ENCODE measurements around the gene CAPG. TPM values are rescaled to one million over a fixed set of nuclear protein-coding genes. Genes with fewer than 3 reads are reported as not detected.
"Not testable (repeated sequence)": the region's sequence is repeated elsewhere in the genome, so short reads cannot be mapped to it uniquely, and the experiment has no call there.

The CAPG gene
- total RNA-seq, 2 experiments from 2014 or later, result 299 to 387 TPM

- H3K27ac Mint-ChIP-seq; H3K36me3 Mint-ChIP-seq (ENCODE audit: low read depth); H3K9me3 Mint-ChIP-seq; H3K27me3 Mint-ChIP-seq; DNase-seq: not testable (repeated sequence)
- Mint-ChIP-seq H3K4me1 (peaks cover 63% of the 10 kb centered on the region), H3K4me3 (peak overlapping the region; percentile 82)
- ChIA-PET CTCF (interaction anchor here (0.5 to 2.8 kb wide), 12 partner anchors 8 to 148 kb away, joined by 3 to 11 read pairs (median 4); no protein-coding TSS in a partner anchor), POLR2A (interaction anchor here (0.7 kb wide), 1 partner anchor 1027 kb away, joined by 4 read pairs; the partner anchor contains the start of gene KDM3A)
Measured at GRCh38 chr2:85414421-85414759, 4.2 kb upstream of the CAPG start.

- ChIA-PET CTCF (interaction anchor here (0.5 to 2.8 kb wide), 15 partner anchors 8 to 454 kb away, joined by 3 to 11 read pairs (median 4); no protein-coding TSS in a partner anchor), POLR2A (interaction anchor here (0.7 kb wide), 1 partner anchor 1027 kb away, joined by 4 read pairs; the partner anchor contains the start of gene KDM3A)
- peak overlapping the region; percentile 86 for H3K27ac Mint-ChIP-seq
- H3K4me1 Mint-ChIP-seq, result peaks cover 63% of the 10 kb centered on the region
- peaks cover 2% of the 10 kb centered on the region for H3K27me3 Mint-ChIP-seq
- H3K4me3 Mint-ChIP-seq, result peak overlapping the region; percentile 82
- peak; percentile 41 for DNase-seq
- H3K36me3 Mint-ChIP-seq (ENCODE audit: low read depth), result peaks cover 2% of the 10 kb centered on the region
- no peaks in the 10 kb centered on the region for H3K9me3 Mint-ChIP-seq
Measured at GRCh38 chr2:85413592-85414420, 3.6 kb upstream of the CAPG start.

- CTCF ChIA-PET, result interaction anchor here (0.6 to 1.3 kb wide), 2 partner anchors 17 to 141 kb away, joined by 3 to 4 read pairs; no protein-coding TSS in a partner anchor
- Mint-ChIP-seq H3K9me3 (no peaks in the 10 kb centered on the region), H3K27ac (peak overlapping the region; percentile 78), H3K27me3 (peaks cover 2% of the 10 kb centered on the region), H3K4me1 (peaks cover 80% of the 10 kb centered on the region), H3K36me3 (ENCODE audit: low read depth) (peaks cover 9% of the 10 kb centered on the region), H3K4me3 (peak overlapping the region; percentile 94)
- DNase-seq, result no peak
- POLR2A ChIA-PET, result no interaction called here
Measured at GRCh38 chr2:85411405-85411748, 1.2 kb upstream of the CAPG start.

- Mint-ChIP-seq H3K4me1 (peaks cover 86% of the 10 kb centered on the region), H3K27me3 (peaks cover 2% of the 10 kb centered on the region), H3K36me3 (ENCODE audit: low read depth) (peaks cover 9% of the 10 kb centered on the region), H3K9me3 (no peaks in the 10 kb centered on the region), H3K4me3 (peak overlapping the region; percentile 94), H3K27ac (peak overlapping the region; percentile 93)
- DNase-seq, result no peak
- CTCF ChIA-PET, result interaction anchor here (0.6 to 1.3 kb wide), 2 partner anchors 16 to 141 kb away, joined by 3 to 4 read pairs; no protein-coding TSS in a partner anchor
- POLR2A ChIA-PET, result no interaction called here
Measured at GRCh38 chr2:85410584-85411404, 628 bp upstream of the CAPG start.

GRCh38 chr2:85405201-85406059, 4.7 kb downstream of the CAPG start:
- Mint-ChIP-seq H3K27ac (peak overlapping the region; percentile 85), H3K36me3 (ENCODE audit: low read depth) (peaks cover 49% of the 10 kb centered on the region), H3K4me1 (peaks cover 67% of the 10 kb centered on the region), H3K9me3 (peaks cover 5% of the 10 kb centered on the region), H3K4me3 (peak overlapping the region; percentile 66), H3K27me3 (no peaks in the 10 kb centered on the region)
- CTCF ChIA-PET, result interaction anchor here (0.6 to 1.6 kb wide), 7 partner anchors 8 to 232 kb away, joined by 3 to 6 read pairs (median 4); partner anchors contain the start of gene TGOLN2
- POLR2A ChIA-PET, result no interaction called here
- peak; percentile 84 for DNase-seq

GRCh38 chr2:85401844-85402243, 8.3 kb downstream of the CAPG start:
- Mint-ChIP-seq H3K36me3 (ENCODE audit: low read depth) (peaks cover 70% of the 10 kb centered on the region), H3K9me3 (peaks cover 5% of the 10 kb centered on the region), H3K4me1 (peaks cover 48% of the 10 kb centered on the region), H3K27ac (no peak overlapping the region), H3K27me3 (no peaks in the 10 kb centered on the region), H3K4me3 (no peak overlapping the region)
- POLR2A ChIA-PET, result no interaction called here
- CTCF ChIA-PET, result interaction anchor here (2.0 kb wide), 1 partner anchor 150 kb away, joined by 5 read pairs; no protein-coding TSS in a partner anchor
- DNase-seq, result no peak

- H3K4me1 Mint-ChIP-seq, result peaks cover 49% of the 10 kb centered on the region
- H3K36me3 Mint-ChIP-seq (ENCODE audit: low read depth), result peaks cover 74% of the 10 kb centered on the region
- ChIA-PET CTCF (interaction anchor here (0.5 to 2.0 kb wide), 3 partner anchors 13 to 151 kb away, joined by 3 to 5 read pairs (median 4); no protein-coding TSS in a partner anchor), POLR2A (no interaction called here)
- H3K27ac Mint-ChIP-seq, result no peak overlapping the region
- H3K27me3 Mint-ChIP-seq, result no peaks in the 10 kb centered on the region
- no peak for DNase-seq
- peaks cover 5% of the 10 kb centered on the region for H3K9me3 Mint-ChIP-seq
- no peak overlapping the region for H3K4me3 Mint-ChIP-seq
Measured at GRCh38 chr2:85401464-85401805, 8.7 kb downstream of the CAPG start.

GRCh38 chr2:85400541-85401463, 9.4 kb downstream of the CAPG start:
- no peak for DNase-seq
- H3K36me3 Mint-ChIP-seq (ENCODE audit: low read depth), result peaks cover 76% of the 10 kb centered on the region
- H3K4me3 Mint-ChIP-seq, result no peak overlapping the region
- no peaks in the 10 kb centered on the region for H3K27me3 Mint-ChIP-seq
- H3K9me3 Mint-ChIP-seq, result peaks cover 5% of the 10 kb centered on the region
- H3K27ac Mint-ChIP-seq, result no peak overlapping the region
- peaks cover 45% of the 10 kb centered on the region for H3K4me1 Mint-ChIP-seq
- ChIA-PET POLR2A (no interaction called here), CTCF (interaction anchor here (0.5 to 2.0 kb wide), 3 partner anchors 12 to 151 kb away, joined by 3 to 5 read pairs (median 4); no protein-coding TSS in a partner anchor)

GRCh38 chr2:85400023-85400422, 10.1 kb downstream of the CAPG start:
- no peak overlapping the region for H3K27ac Mint-ChIP-seq
- H3K4me3 Mint-ChIP-seq, result no peak overlapping the region
- ChIA-PET CTCF (interaction anchor here (1.5 to 2.0 kb wide), 2 partner anchors 11 to 13 kb away, joined by 5 to 6 read pairs; no protein-coding TSS in a partner anchor), POLR2A (no interaction called here)
- H3K9me3 Mint-ChIP-seq, result peaks cover 5% of the 10 kb centered on the region
- H3K27me3 Mint-ChIP-seq, result no peaks in the 10 kb centered on the region
- H3K4me1 Mint-ChIP-seq, result peaks cover 37% of the 10 kb centered on the region
- DNase-seq, result no peak
- H3K36me3 Mint-ChIP-seq (ENCODE audit: low read depth), result peaks cover 73% of the 10 kb centered on the region

GRCh38 chr2:85399183-85399455, 11.0 kb downstream of the CAPG start:
- CTCF ChIA-PET, result interaction anchor here (1.5 to 2.0 kb wide), 2 partner anchors 10 to 13 kb away, joined by 5 to 6 read pairs; no protein-coding TSS in a partner anchor

GRCh38 chr2:85398426-85399182, 11.6 kb downstream of the CAPG start:
- Mint-ChIP-seq H3K27ac (no peak overlapping the region), H3K9me3 (peaks cover 3% of the 10 kb centered on the region), H3K4me3 (no peak overlapping the region), H3K36me3 (ENCODE audit: low read depth) (peaks cover 76% of the 10 kb centered on the region), H3K4me1 (peaks cover 35% of the 10 kb centered on the region), H3K27me3 (no peaks in the 10 kb centered on the region)
- ChIA-PET CTCF (interaction anchor here (1.5 to 2.0 kb wide), 2 partner anchors 9 to 14 kb away, joined by 5 to 6 read pairs; no protein-coding TSS in a partner anchor), POLR2A (no interaction called here)
- no peak for DNase-seq

More at GRCh38 chr2:85399183-85399455, 11.0 kb downstream of the CAPG start:
- peaks cover 32% of the 10 kb centered on the region for H3K4me1 Mint-ChIP-seq
- peaks cover 75% of the 10 kb centered on the region for H3K36me3 Mint-ChIP-seq (ENCODE audit: low read depth)
- peaks cover 5% of the 10 kb centered on the region for H3K9me3 Mint-ChIP-seq
- no peak for DNase-seq
- no peak overlapping the region for H3K4me3 Mint-ChIP-seq
- H3K27me3 Mint-ChIP-seq, result no peaks in the 10 kb centered on the region
- H3K27ac Mint-ChIP-seq, result no peak overlapping the region
- POLR2A ChIA-PET, result no interaction called here
